H1 (cell line): Measurements from ENCODE around the gene KRT72. TPM values are rescaled to one million over a fixed set of nuclear protein-coding genes. Genes with fewer than 3 reads are reported as not detected.

Experiments used
- MAFK ChIP-seq: IDR thresholded peaks from 2 replicates; pipeline ENCODE4 v1.6.1; 2012; ENCODE audit warnings: low read depth, mild to moderate bottlenecking, improper control_type of control experiment, low read length
- polyA plus RNA-seq, 7 experiments: library from polyadenylated mRNA; depleted of rRNA in 3 of 7; stranded (reverse) in 5 of 7; unstranded in 2 of 7; fragments of >200 nt in 5 of 7; fragments of 200-250 nt in 2 of 7; gene quantifications; 1 replicate in 5 of 7; 2 replicates in 1 of 7; 4 replicates in 1 of 7; pipeline versions ENCODE4 v1.2.1 to v1.2.3, GENCODE V29; 2011 to 2013; ENCODE audit warnings: missing spikeins in 2 of 7, mixed read lengths in 2 of 7
- total RNA-seq: library from RNA; stranded (reverse); fragmentation: NEBNext Ultra II Directional; extraction: Animal tissue kit (Norgen Biotek cat#: 25700); gene quantifications from 2 replicates; pipeline ENCODE4 v1.2.1, GENCODE V29; 2021

KRT72 gene
- total and polyA plus RNA-seq, 2 of the 8 experiments (the other 6 are each of a cell fraction or from before 2014, with no cell fraction given), result not detected

GRCh38 chr12:52647601-52648000 lies 46.3 kb upstream of the KRT72 start (continued):
- TF ChIP-seq MAFK, result no peak
